Hepatocyte (in vitro differentiated cells): ENCODE results near the gene PON1. TPM values are rescaled to one million over a fixed set of nuclear protein-coding genes. Genes with fewer than 3 reads are reported as not detected.
A peak's percentile ranks its signal among the peaks of the same experiment; 100 is the strongest.

Experiments used
- DNase-seq: peaks from one replicate; pipeline ENCODE4 v3.0.0-alpha.2; 2016; ENCODE audit warnings: low spot score
- H2AFZ ChIP-seq: fragments of 200-600 bp; sonication (generic); 2 replicates; pipeline ENCODE4 v1.6.0; 2016; ENCODE audit warnings: antibody characterized with exemption, mild to moderate bottlenecking
- H3K27ac ChIP-seq: fragments of 200-600 bp; sonication (generic); 2 replicates; pipeline ENCODE4 v1.5.1; 2016; ENCODE audit warnings: mild to moderate bottlenecking
- H3K27me3 ChIP-seq: fragments of 200-600 bp; sonication (generic); 2 replicates; pipeline ENCODE4 v1.6.1; 2016
- H3K36me3 ChIP-seq: fragments of 200-600 bp; sonication (generic); replicated peaks from 2 replicates; pipeline ENCODE4 v1.5.1; 2016; ENCODE audit warnings: low read depth; ENCODE audit not compliant: insufficient read depth
- H3K4me1 ChIP-seq: fragments of 200-600 bp; sonication (generic); 2 replicates; pipeline ENCODE4 v1.5.1; 2016; ENCODE audit warnings: mild to moderate bottlenecking, moderate library complexity; ENCODE audit not compliant: insufficient read depth
- H3K4me2 ChIP-seq: fragments of 200-600 bp; sonication (generic); 2 replicates; pipeline ENCODE4 v1.6.0; 2016
- H3K4me3 ChIP-seq: fragments of 200-600 bp; sonication (generic); 2 replicates; pipeline ENCODE4 v1.5.1; 2016; ENCODE audit warnings: mild to moderate bottlenecking
- H3K79me2 ChIP-seq: fragments of 200-600 bp; sonication (generic); 2 replicates; pipeline ENCODE4 v1.6.0; 2017; ENCODE audit warnings: mild to moderate bottlenecking
- H3K9me2 ChIP-seq: fragments of 200-600 bp; sonication (generic); replicated peaks from 2 replicates; pipeline ENCODE4 v1.6.0; 2017; ENCODE audit warnings: mild to moderate bottlenecking; ENCODE audit not compliant: insufficient read depth
- H3K9me3 ChIP-seq: fragments of 200-600 bp; sonication (generic); 2 replicates; pipeline ENCODE4 v1.5.1; 2016; ENCODE audit warnings: low read depth, mild to moderate bottlenecking
- H4K20me1 ChIP-seq: fragments of 200-600 bp; sonication (generic); 2 replicates; pipeline ENCODE4 v1.6.0; 2016; ENCODE audit warnings: mild to moderate bottlenecking; ENCODE audit not compliant: insufficient read depth, poor library complexity, severe bottlenecking
- CTCF ChIP-seq: fragments of 200-600 bp; sonication (generic); IDR thresholded peaks from 2 replicates; pipeline ENCODE4 v1.5.1; 2016; ENCODE audit warnings: antibody characterized with exemption, mild to moderate bottlenecking; ENCODE audit not compliant: poor library complexity
- EZH2 ChIP-seq: fragments of 200-600 bp; sonication (generic); IDR thresholded peaks from 2 replicates; pipeline ENCODE4 v1.6.1; 2016; ENCODE audit warnings: antibody characterized with exemption, mild to moderate bottlenecking, borderline replicate concordance
- EZH2phosphoT487 ChIP-seq: fragments of 200-600 bp; sonication (generic); IDR thresholded peaks from one replicate; pipeline ENCODE4 v1.6.1; 2018; ENCODE audit warnings: antibody characterized with exemption, mild to moderate bottlenecking, low read depth, moderate library complexity; ENCODE audit not compliant: unreplicated experiment, severe bottlenecking
- WGBS: methylation state at CpG from one replicate; pipeline ENCODE4 v1.1.6; 2016; ENCODE audit warnings: low lambda C conversion rate; ENCODE audit errors: missing lambda C conversion rate; 5-methylcytosine and 5-hydroxymethylcytosine counted together
- polyA plus RNA-seq: library from polyadenylated mRNA; unstranded; fragments of >200 nt; fragmentation: Nextera tagmentation; extraction: Ambion mirVana; gene quantifications from 2 replicates; pipeline ENCODE4 v1.2.1, GENCODE V29; 2016
- total RNA-seq: library from RNA; depleted of rRNA; stranded (reverse); fragments of >200 nt; gene quantifications from 2 replicates; pipeline ENCODE4 v1.2.3, GENCODE V29; 2014

PON1 gene
- total and polyA plus RNA-seq, 2 experiments from 2014 or later = 29.2 to 62.3 TPM

GRCh38 chr7:95365151-95365550 is 40.8 kb upstream of the PON1 start:
- Histone ChIP-seq H4K20me1 (no peaks in the 10 kb centered on the region), H3K9me3 (no peaks in the 10 kb centered on the region), H3K36me3 (no peaks in the 10 kb centered on the region), H3K4me2 (no peak overlapping the region), H3K79me2 (no peaks in the 10 kb centered on the region), H3K9me2 (no peaks in the 10 kb centered on the region), H3K27ac (no peak overlapping the region), H3K27me3 (no peaks in the 10 kb centered on the region), H2AFZ (no peak overlapping the region), H3K4me1 (no peaks in the 10 kb centered on the region), H3K4me3 (no peak overlapping the region)
- no peak for TF ChIP-seq EZH2phosphoT487
- TF ChIP-seq CTCF = no peak
- TF ChIP-seq EZH2 = no peak
- WGBS = 93% methylated on average over 1 of the region's 1 CpG
- no peak for DNase-seq

DNA sequence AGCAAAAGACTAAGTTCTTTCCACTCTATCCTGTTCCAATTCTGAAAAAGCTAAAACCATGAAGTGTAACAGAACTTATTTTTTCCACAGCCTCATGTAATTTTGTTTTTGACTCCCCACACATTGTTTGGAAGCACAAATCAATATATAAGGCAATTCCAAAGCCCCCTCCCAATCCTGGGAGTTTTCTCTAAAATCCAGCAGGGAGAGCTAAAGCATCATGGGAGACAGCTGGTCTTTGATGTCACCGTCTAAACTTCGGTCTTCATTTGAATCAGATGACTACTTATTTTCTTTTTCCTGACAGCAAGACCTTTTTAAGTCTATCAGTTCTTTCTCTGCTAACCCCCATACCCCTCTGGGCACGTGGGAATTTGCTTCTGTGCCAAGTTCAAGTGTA is 33.3 kb upstream of the PON1 start:
- Histone ChIP-seq H3K36me3 (no peaks in the 10 kb centered on the region), H3K9me2 (no peaks in the 10 kb centered on the region), H3K27me3 (no peaks in the 10 kb centered on the region), H3K4me1 (no peaks in the 10 kb centered on the region), H3K9me3 (no peaks in the 10 kb centered on the region), H2AFZ (no peak overlapping the region), H3K4me3 (no peak overlapping the region), H4K20me1 (no peaks in the 10 kb centered on the region), H3K79me2 (no peaks in the 10 kb centered on the region), H3K4me2 (no peak overlapping the region), H3K27ac (no peak overlapping the region)
- TF ChIP-seq CTCF = no peak
- TF ChIP-seq EZH2 = no peak
- no peak for TF ChIP-seq EZH2phosphoT487
- 51% methylated on average over 3 of the region's 3 CpGs for whole genome bisulfite sequencing
- DNase-seq = no peak

DNA sequence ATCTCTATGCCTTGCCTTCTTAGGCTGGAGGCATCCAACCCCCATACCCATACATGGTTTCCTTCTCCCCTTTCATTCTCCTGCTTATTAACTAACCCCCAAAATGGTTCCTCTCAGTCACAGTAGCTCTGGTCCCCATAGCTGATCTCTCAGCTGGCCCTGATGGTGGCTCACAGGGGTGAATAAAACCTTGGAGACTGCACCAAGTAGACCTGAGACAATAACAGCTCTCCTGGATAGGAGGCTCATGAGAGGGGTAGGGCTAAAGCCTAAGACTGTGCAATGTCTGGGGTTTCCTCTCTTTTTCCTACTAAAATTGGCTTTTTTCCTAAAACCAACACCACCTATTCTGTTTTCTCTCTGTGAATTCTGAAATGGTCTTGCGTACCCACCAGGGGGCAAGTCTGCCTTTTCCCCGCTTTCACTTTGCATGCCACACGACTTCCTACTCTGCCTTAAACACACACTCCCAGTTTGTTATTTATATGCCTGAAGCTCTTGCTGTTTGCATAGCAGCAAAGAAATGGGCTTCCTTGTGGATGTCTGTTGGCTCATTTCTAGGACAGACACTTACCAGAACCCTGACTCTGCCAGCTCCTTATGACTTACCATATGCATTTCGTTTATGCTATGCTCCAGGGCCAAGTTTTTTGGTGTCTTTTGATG is 18.4 kb upstream of the PON1 start:
- Histone ChIP-seq H3K36me3 (no peaks in the 10 kb centered on the region), H3K4me3 (no peak overlapping the region), H3K79me2 (no peaks in the 10 kb centered on the region), H3K4me2 (peak overlapping the region; percentile 29), H4K20me1 (no peaks in the 10 kb centered on the region), H3K4me1 (no peaks in the 10 kb centered on the region), H3K9me3 (no peaks in the 10 kb centered on the region), H2AFZ (no peak overlapping the region), H3K27me3 (no peaks in the 10 kb centered on the region), H3K27ac (no peak overlapping the region), H3K9me2 (no peaks in the 10 kb centered on the region)
- WGBS = 46% methylated on average over 4 of the region's 4 CpGs
- DNase-seq = no peak
- TF ChIP-seq CTCF (no peak), EZH2 (no peak), EZH2phosphoT487 (no peak)

DNA sequence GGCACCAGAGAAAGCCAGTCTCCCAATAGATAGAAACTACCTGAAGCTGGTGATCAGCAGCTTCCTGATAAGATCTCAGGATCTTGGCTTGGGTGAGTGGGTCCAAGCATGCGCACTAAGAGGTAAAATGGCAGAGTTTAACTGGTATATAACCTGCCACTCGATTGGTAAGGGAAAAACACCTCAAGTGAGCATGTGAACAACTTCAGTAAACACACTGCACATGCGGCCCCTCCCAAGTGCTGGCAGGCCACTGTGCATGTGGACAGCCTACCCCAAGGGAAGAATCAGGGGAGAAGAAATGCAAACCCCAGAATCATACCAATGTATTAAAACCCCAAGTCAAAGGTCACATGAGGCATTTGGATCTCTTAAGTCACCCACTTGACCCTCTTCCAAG is 17.7 kb upstream of the PON1 start:
- Histone ChIP-seq H3K9me3 (no peaks in the 10 kb centered on the region), H3K27me3 (no peaks in the 10 kb centered on the region), H3K4me1 (no peaks in the 10 kb centered on the region), H3K79me2 (no peaks in the 10 kb centered on the region), H4K20me1 (no peaks in the 10 kb centered on the region), H3K36me3 (no peaks in the 10 kb centered on the region), H3K9me2 (no peaks in the 10 kb centered on the region), H3K4me2 (no peak overlapping the region), H3K4me3 (no peak overlapping the region), H2AFZ (no peak overlapping the region), H3K27ac (no peak overlapping the region)
- no peak for TF ChIP-seq CTCF
- WGBS = 91% methylated on average over 3 of the region's 3 CpGs
- no peak for DNase-seq
